GM23248 (cell line): ENCODE measurements around the gene RPS15. TPM values are rescaled to one million over a fixed set of nuclear protein-coding genes. Genes with fewer than 3 reads are reported as not detected.

Experiments used
- DNase-seq: peaks from one replicate; pipeline ENCODE4 v3.0.0-alpha.2; 2015
- H2AFZ ChIP-seq: fragments of 200-600 bp; sonication (generic); 2 replicates; pipeline ENCODE4 v1.6.1; 2016; ENCODE audit warnings: antibody characterized with exemption
- H3F3A ChIP-seq: fragments of 200-600 bp; sonication (generic); 2 replicates; pipeline ENCODE4 v1.6.1; 2016; ENCODE audit warnings: mild to moderate bottlenecking, antibody characterized with exemption, mixed run types; ENCODE audit not compliant: insufficient read depth
- H3K27ac ChIP-seq: fragments of 200-600 bp; sonication (generic); 2 replicates; pipeline ENCODE4 v1.5.1; 2016; ENCODE audit warnings: mild to moderate bottlenecking
- H3K27me3 ChIP-seq: fragments of 200-600 bp; sonication (generic); replicated peaks from 2 replicates; pipeline ENCODE4 v1.6.1; 2016; ENCODE audit warnings: mild to moderate bottlenecking; ENCODE audit not compliant: insufficient read depth
- H3K36me3 ChIP-seq: fragments of 200-600 bp; sonication (generic); 2 replicates; pipeline ENCODE4 v1.6.1; 2016; ENCODE audit warnings: low read depth, mild to moderate bottlenecking
- H3K4me1 ChIP-seq: fragments of 200-600 bp; sonication (generic); 2 replicates; pipeline ENCODE4 v1.6.1; 2016; ENCODE audit warnings: mild to moderate bottlenecking; ENCODE audit not compliant: insufficient read depth
- H3K4me2 ChIP-seq: fragments of 200-600 bp; sonication (generic); one replicate; pipeline ENCODE4 v1.6.1; 2016; ENCODE audit warnings: mild to moderate bottlenecking; ENCODE audit not compliant: unreplicated experiment
- H3K4me3 ChIP-seq: fragments of 200-600 bp; sonication (generic); 2 replicates; pipeline ENCODE4 v1.5.1; 2016; ENCODE audit warnings: mild to moderate bottlenecking
- H3K79me2 ChIP-seq: fragments of 200-600 bp; sonication (generic); 2 replicates; pipeline ENCODE4 v1.6.1; 2016; ENCODE audit warnings: mild to moderate bottlenecking; ENCODE audit not compliant: insufficient read depth
- H3K9ac ChIP-seq: fragments of 200-600 bp; sonication (generic); 2 replicates; pipeline ENCODE4 v1.6.1; 2016; ENCODE audit warnings: mild to moderate bottlenecking
- H3K9me2 ChIP-seq: fragments of 200-600 bp; sonication (generic); 2 replicates; pipeline ENCODE4 v1.6.1; 2016; ENCODE audit warnings: mixed run types, mild to moderate bottlenecking, moderate library complexity; ENCODE audit not compliant: insufficient read depth
- H3K9me3 ChIP-seq: fragments of 200-600 bp; sonication (generic); one replicate; pipeline ENCODE4 v1.6.1; 2017; ENCODE audit warnings: low read depth
- H4K20me1 ChIP-seq: fragments of 200-600 bp; sonication (generic); 2 replicates; pipeline ENCODE4 v1.6.0; 2016; ENCODE audit not compliant: insufficient read depth
- EZH2 ChIP-seq: fragments of 200-600 bp; sonication (generic); IDR thresholded peaks from 2 replicates; pipeline ENCODE4 v1.6.1; 2018; ENCODE audit warnings: antibody characterized with exemption, mild to moderate bottlenecking; ENCODE audit not compliant: insufficient read depth, poor library complexity, severe bottlenecking
- EZH2phosphoT487 ChIP-seq: fragments of 200-600 bp; sonication (generic); IDR thresholded peaks from 2 replicates; pipeline ENCODE4 v1.6.1; 2018; ENCODE audit warnings: antibody characterized with exemption, moderate library complexity, mild to moderate bottlenecking, low read depth; ENCODE audit not compliant: insufficient read depth
- WGBS, 2 experiments: methylation state at CpG; one replicate each; pipeline ENCODE4 v1.1.6; 2015 to 2017; ENCODE audit warnings: low lambda C conversion rate in 2 of 2, low coverage in 1 of 2; ENCODE audit errors: missing lambda C conversion rate in 2 of 2; 5-methylcytosine and 5-hydroxymethylcytosine counted together
- in situ Hi-C: fragments of 300-500 bp; cut with MboI; formaldehyde crosslinking; loops from 2 replicates; pipeline ENCODE4 v1.15.0; 2020
- polyA plus RNA-seq: library from polyadenylated mRNA; unstranded; fragments of >200 nt; fragmentation: Nextera tagmentation; extraction: Ambion mirVana; gene quantifications from 2 replicates; pipeline ENCODE4 v1.2.1, GENCODE V29; 2016
- total RNA-seq: library from RNA; depleted of rRNA; stranded (reverse); fragments of >200 nt; shearing (Covaris generic); gene quantifications from 2 replicates; pipeline ENCODE4 v1.2.3, GENCODE V29; 2014

RPS15 gene
- total and polyA plus RNA-seq, 2 experiments from 2014 or later: 921 to 1,289 TPM

GRCh38 chr19:1445932-1446712 is 7.9 kb downstream of the RPS15 start:
- Histone ChIP-seq H3K36me3 (peaks cover 14% of the 10 kb centered on the region; the same call in 1 of the 2 replicates), H3K4me3 (0 out of 2 replicates have a peak overlapping the region, but pooled peaks have one; percentile 14), H3K4me2 (peak overlapping the region; percentile 16), H4K20me1 (peaks cover under 1% of the 10 kb centered on the region; the same call in 1 of the 2 replicates), H3K9ac (no peak overlapping the region), H3K79me2 (peaks cover 8% of the 10 kb centered on the region), H3K9me3 (no peaks in the 10 kb centered on the region), H3K9me2 (no peaks in the 10 kb centered on the region), H3K4me1 (no peaks in the 10 kb centered on the region), H3F3A (peaks cover 38% of the 10 kb centered on the region), H2AFZ (no peak overlapping the region), H3K27ac (no peak overlapping the region), H3K27me3 (peaks cover 24% of the 10 kb centered on the region)
- no peak for DNase-seq
- in situ Hi-C loops: no loop called here
- WGBS, 2 experiments: 2 to 6% methylated on average over 38 to 47 of the region's 99 CpGs
- TF ChIP-seq EZH2 (no peak), EZH2phosphoT487 (no peak)

DNA sequence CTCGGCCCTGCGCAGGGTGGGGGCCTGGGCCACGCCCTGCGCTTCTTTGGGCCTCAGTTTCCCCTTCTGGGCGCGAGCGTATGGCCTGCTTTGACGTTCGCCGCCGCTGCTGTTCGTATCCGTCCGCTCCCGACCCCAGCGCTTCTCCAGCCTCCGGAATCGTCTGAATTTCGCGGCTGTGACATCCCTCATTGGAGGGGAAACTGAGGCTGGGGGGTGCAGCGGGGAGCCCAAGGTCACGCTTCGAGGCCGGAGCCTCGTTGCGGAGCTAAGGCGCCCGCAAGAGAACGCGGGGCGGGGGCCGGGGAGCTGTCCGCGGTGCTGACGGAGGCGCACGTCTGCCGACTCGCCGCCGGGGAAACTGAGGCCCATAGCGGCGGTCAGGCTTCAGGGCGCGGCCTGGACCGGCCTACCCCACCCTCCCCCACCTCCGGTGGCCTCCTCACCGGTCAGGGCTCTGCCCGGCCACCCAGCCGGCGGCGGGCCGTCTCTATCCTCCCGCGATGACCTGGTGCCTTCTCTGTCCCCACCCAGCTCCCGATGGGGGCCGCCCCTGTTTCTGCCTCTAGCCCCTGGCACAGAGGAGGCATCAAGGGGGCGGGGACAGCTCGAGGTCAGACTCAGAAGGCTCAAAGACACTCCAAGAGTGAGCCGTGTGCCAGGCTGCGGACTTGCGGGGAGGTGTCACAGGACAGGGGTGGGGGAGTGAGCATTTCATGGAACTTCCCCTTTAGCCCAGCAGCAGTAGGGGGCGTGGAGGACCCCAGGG is 8.7 kb downstream of the RPS15 start:
- Histone ChIP-seq H3K4me3 (no peak overlapping the region), H3K9ac (no peak overlapping the region), H2AFZ (no peak overlapping the region), H3K79me2 (0 out of 2 replicates have a peak, but pooled peaks cover under 1% of the 10 kb centered on the region), H4K20me1 (no peaks in the 10 kb centered on the region), H3F3A (peaks cover 30% of the 10 kb centered on the region), H3K9me3 (no peaks in the 10 kb centered on the region), H3K4me1 (no peaks in the 10 kb centered on the region), H3K4me2 (no peak overlapping the region), H3K27me3 (peaks cover 28% of the 10 kb centered on the region), H3K36me3 (peaks cover 7% of the 10 kb centered on the region; the same call in 1 of the 2 replicates), H3K9me2 (no peaks in the 10 kb centered on the region), H3K27ac (no peak overlapping the region)
- TF ChIP-seq EZH2phosphoT487 (0 out of 2 replicates have a peak, but pooled peaks have one; percentile 45), EZH2 (peak; percentile 89)
- WGBS, 2 experiments: 8 to 9% methylated on average over 35 to 56 of the region's 63 CpGs
- in situ Hi-C loops: no loop called here
- peak; percentile 33 for DNase-seq

DNA sequence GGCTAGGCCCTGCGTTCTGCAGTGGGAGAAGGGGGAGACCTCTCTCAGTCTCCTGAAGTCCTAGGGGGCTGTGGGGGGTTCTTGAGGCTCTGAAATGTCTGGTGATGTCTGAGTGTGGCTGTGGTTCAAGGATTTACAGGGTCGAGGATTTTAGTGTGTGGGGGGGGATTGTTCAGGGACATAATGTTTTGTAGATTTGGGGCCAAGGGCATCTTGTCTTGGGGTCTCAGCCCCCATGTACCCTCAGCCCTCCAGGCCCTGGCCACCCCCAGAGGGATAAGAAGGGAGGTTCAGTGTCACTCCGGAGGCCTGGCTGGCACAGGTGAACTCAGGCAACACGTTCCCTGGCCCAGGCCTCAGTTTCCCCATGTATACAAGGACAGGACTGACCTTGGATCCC is 9.3 kb downstream of the RPS15 start:
- Histone ChIP-seq H3K9me3 (no peaks in the 10 kb centered on the region), H4K20me1 (no peaks in the 10 kb centered on the region), H3K4me3 (no peak overlapping the region), H2AFZ (no peak overlapping the region), H3K4me1 (no peaks in the 10 kb centered on the region), H3K27ac (no peak overlapping the region), H3K27me3 (peaks cover 28% of the 10 kb centered on the region), H3K9ac (no peak overlapping the region), H3K36me3 (peaks cover under 1% of the 10 kb centered on the region; the same call in 1 of the 2 replicates), H3F3A (peaks cover 25% of the 10 kb centered on the region), H3K9me2 (no peaks in the 10 kb centered on the region), H3K4me2 (no peak overlapping the region), H3K79me2 (no peaks in the 10 kb centered on the region)
- no peak for DNase-seq
- no peak for TF ChIP-seq EZH2
- TF ChIP-seq EZH2phosphoT487: no peak
- in situ Hi-C loops: no loop called here
- WGBS, 2 experiments: 14 to 23% methylated on average over 4 of the region's 4 CpGs

DNA sequence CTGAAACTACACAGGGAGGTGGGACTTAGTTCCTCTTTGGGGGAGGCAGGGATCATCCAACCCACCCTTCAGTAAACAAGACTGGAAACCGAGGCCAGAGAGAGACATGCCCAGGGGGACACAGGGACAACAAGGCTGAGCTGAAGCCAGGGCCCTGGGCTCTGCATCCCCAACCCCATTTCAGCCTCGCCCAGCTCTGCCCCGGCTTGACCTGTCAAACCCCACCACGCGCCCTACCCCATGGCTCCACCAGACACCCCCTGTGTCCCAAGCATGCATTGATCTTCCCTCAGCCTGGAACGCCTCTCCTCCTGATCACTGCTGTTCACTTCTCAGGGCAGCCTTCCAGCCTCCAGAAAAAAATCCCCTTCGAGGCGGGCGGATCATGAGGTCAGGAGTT is 9.7 kb downstream of the RPS15 start:
- in situ Hi-C loops: no loop called here
- Histone ChIP-seq H3K27me3 (peaks cover 28% of the 10 kb centered on the region), H3F3A (peaks cover 20% of the 10 kb centered on the region), H3K4me1 (no peaks in the 10 kb centered on the region), H4K20me1 (no peaks in the 10 kb centered on the region), H3K4me3 (no peak overlapping the region), H2AFZ (no peak overlapping the region), H3K27ac (no peak overlapping the region), H3K9me2 (no peaks in the 10 kb centered on the region), H3K4me2 (no peak overlapping the region), H3K36me3 (no peaks in the 10 kb centered on the region), H3K79me2 (no peaks in the 10 kb centered on the region), H3K9me3 (no peaks in the 10 kb centered on the region), H3K9ac (no peak overlapping the region)
- no peak for TF ChIP-seq EZH2
- no peak for TF ChIP-seq EZH2phosphoT487
- no peak for DNase-seq
- WGBS, 2 experiments: 91 to 92% methylated on average over 9 of the region's 9 CpGs
